Measurements from ENCODE around the gene SMAD2.

- TF ChIP-seq, protein P1, sequence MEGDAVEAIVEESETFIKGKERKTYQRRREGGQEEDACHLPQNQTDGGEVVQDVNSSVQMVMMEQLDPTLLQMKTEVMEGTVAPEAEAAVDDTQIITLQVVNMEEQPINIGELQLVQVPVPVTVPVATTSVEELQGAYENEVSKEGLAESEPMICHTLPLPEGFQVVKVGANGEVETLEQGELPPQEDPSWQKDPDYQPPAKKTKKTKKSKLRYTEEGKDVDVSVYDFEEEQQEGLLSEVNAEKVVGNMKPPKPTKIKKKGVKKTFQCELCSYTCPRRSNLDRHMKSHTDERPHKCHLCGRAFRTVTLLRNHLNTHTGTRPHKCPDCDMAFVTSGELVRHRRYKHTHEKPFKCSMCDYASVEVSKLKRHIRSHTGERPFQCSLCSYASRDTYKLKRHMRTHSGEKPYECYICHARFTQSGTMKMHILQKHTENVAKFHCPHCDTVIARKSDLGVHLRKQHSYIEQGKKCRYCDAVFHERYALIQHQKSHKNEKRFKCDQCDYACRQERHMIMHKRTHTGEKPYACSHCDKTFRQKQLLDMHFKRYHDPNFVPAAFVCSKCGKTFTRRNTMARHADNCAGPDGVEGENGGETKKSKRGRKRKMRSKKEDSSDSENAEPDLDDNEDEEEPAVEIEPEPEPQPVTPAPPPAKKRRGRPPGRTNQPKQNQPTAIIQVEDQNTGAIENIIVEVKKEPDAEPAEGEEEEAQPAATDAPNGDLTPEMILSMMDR (IDR thresholded peaks at IDR 0.05; ENCODE audit: insufficient read depth, low read depth, low read length), result no peak
- no peak for TF ChIP-seq EZH2 (IDR thresholded peaks at IDR 0.05; ENCODE audit: insufficient read depth, low read length)
Observed at GRCh38 chr18:47790036-47790435, 140.4 kb downstream of the SMAD2 start.

Data from astrocyte (in vitro differentiated cells and primary cell).